ENCODE data around the gene E2F4. TPM values are rescaled to one million over a fixed set of nuclear protein-coding genes. Genes with fewer than 3 reads are reported as not detected.
A peak's percentile ranks its signal among the peaks of the same experiment; 100 is the strongest.

The E2F4 gene
- 64.1 and 75.1 TPM in 2 replicates for total RNA-seq

- TF ChIP-seq CTCF (IDR thresholded peaks at IDR 0.05; ENCODE audit: insufficient read depth, low read depth, low read length) = no peak
- DNase-seq (ENCODE audit: low read depth) = peak; percentile 95
- H3K4me3 ChIP-seq (ENCODE audit: low read depth, low read length) = peak within 1 kb of the TSS; percentile 96
Measured at GRCh38 chr16:67191995-67192681, at the start of gene E2F4. Gene E2F4, plus strand, starts transcription at chr16:67192155. Its CDS starts 73 bp downstream, at chr16:67192228.

GRCh38 chr16:67142342-67142741 lies 49.6 kb upstream of the E2F4 start:
- no peak for TF ChIP-seq CTCF (IDR thresholded peaks at IDR 0.05; ENCODE audit: insufficient read depth, low read depth, low read length)
- DNase-seq (ENCODE audit: low read depth) = no peak
- no peak overlapping the region for H3K4me3 ChIP-seq (ENCODE audit: low read depth, low read length)

- no peak for DNase-seq (ENCODE audit: low read depth)
- no peak for TF ChIP-seq CTCF (IDR thresholded peaks at IDR 0.05; ENCODE audit: insufficient read depth, low read depth, low read length)
- no peak overlapping the region for H3K4me3 ChIP-seq (ENCODE audit: low read depth, low read length)
Measured at GRCh38 chr16:67144943-67145342, 47.0 kb upstream of the E2F4 start.

- TF ChIP-seq CTCF (IDR thresholded peaks at IDR 0.05; ENCODE audit: insufficient read depth, low read depth, low read length) = no peak
- no peak for DNase-seq (ENCODE audit: low read depth)
- no peak overlapping the region for H3K4me3 ChIP-seq (ENCODE audit: low read depth, low read length)
Measured at GRCh38 chr16:67145746-67146145, 46.2 kb upstream of the E2F4 start.

- no peak for DNase-seq (ENCODE audit: low read depth)
- no peak overlapping the region for H3K4me3 ChIP-seq (ENCODE audit: low read depth, low read length)
- peak; percentile 3 for TF ChIP-seq CTCF (IDR thresholded peaks at IDR 0.05; ENCODE audit: insufficient read depth, low read depth, low read length)
Measured at GRCh38 chr16:67146523-67147357, 45.2 kb upstream of the E2F4 start.

GRCh38 chr16:67147437-67148140 lies 44.4 kb upstream of the E2F4 start:
- no peak for DNase-seq (ENCODE audit: low read depth)
- TF ChIP-seq CTCF (IDR thresholded peaks at IDR 0.05; ENCODE audit: insufficient read depth, low read depth, low read length) = no peak
- no peak overlapping the region for H3K4me3 ChIP-seq (ENCODE audit: low read depth, low read length)
